Epithelial cell of esophagus (primary cell): ENCODE measurements around the gene ADAP2.

Source experiments
- DNase-seq: peaks from one replicate; pipeline ENCODE4 v3.0.0; 2010; ENCODE audit warnings: low read depth
- H3K4me3 ChIP-seq: 2 replicates; pipeline ENCODE4 v1.5.1; 2011; ENCODE audit warnings: mild to moderate bottlenecking, low read length, control low read depth
- TF ChIP-seq, protein P1 (sequence below): IDR thresholded peaks from 2 replicates; pipeline ENCODE4 v1.5.1; 2011; ENCODE audit warnings: low read depth, mild to moderate bottlenecking, low read length, control low read depth, inconsistent platforms; ENCODE audit not compliant: insufficient read depth; ENCODE audit errors: missing control alignments

The ADAP2 gene, protein sequence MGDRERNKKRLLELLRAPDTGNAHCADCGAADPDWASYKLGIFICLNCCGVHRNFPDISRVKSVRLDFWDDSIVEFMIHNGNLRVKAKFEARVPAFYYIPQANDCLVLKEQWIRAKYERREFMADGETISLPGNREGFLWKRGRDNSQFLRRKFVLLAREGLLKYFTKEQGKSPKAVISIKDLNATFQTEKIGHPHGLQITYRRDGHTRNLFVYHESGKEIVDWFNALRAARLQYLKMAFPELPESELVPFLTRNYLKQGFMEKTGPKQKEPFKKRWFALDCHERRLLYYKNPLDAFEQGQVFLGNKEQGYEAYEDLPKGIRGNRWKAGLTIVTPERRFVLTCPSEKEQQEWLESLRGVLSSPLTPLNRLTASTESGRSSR

GRCh38 chr17:30921544-30922196 is at the start of gene ADAP2:
Gene ADAP2 (plus strand): TSS chr17:30921945. CDS start chr17:30922015, 70 bp downstream.
- TF ChIP-seq, protein P1, sequence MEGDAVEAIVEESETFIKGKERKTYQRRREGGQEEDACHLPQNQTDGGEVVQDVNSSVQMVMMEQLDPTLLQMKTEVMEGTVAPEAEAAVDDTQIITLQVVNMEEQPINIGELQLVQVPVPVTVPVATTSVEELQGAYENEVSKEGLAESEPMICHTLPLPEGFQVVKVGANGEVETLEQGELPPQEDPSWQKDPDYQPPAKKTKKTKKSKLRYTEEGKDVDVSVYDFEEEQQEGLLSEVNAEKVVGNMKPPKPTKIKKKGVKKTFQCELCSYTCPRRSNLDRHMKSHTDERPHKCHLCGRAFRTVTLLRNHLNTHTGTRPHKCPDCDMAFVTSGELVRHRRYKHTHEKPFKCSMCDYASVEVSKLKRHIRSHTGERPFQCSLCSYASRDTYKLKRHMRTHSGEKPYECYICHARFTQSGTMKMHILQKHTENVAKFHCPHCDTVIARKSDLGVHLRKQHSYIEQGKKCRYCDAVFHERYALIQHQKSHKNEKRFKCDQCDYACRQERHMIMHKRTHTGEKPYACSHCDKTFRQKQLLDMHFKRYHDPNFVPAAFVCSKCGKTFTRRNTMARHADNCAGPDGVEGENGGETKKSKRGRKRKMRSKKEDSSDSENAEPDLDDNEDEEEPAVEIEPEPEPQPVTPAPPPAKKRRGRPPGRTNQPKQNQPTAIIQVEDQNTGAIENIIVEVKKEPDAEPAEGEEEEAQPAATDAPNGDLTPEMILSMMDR = no peak
- peak within 1 kb of the TSS; percentile 50 for H3K4me3 ChIP-seq
- peak; percentile 67 for DNase-seq

GRCh38 chr17:30886187-30886586 is 35.6 kb upstream of the ADAP2 start:
- TF ChIP-seq, protein P1 = no peak

GRCh38 chr17:30894236-30894635 is 27.5 kb upstream of the ADAP2 start:
- TF ChIP-seq, protein P1 = no peak

More at GRCh38 chr17:30886187-30886586, 35.6 kb upstream of the ADAP2 start:
- DNase-seq = no peak
- no peak overlapping the region for H3K4me3 ChIP-seq

GRCh38 chr17:30897311-30897710 is 24.4 kb upstream of the ADAP2 start:
- TF ChIP-seq, protein P1 = no peak
- DNase-seq = no peak
- no peak overlapping the region for H3K4me3 ChIP-seq

More at GRCh38 chr17:30894236-30894635, 27.5 kb upstream of the ADAP2 start:
- no peak overlapping the region for H3K4me3 ChIP-seq
- DNase-seq = no peak

DNA sequence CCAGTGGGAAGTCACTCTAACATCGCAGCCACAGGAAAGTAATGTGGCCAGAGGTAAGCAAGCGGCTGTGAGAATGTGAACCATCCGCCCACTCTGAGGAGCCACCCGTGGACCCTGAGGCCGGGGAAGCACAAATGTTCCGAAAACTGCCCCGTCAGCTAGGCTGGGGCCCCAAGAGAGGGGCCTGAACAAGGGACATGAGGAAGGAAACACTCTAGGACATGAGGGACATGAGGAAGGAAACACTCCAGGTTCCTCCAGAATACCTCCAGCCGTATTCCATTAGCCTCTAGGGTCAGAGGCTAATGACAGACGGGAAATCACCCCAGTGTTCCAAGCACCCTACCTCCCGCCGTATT is 16.0 kb upstream of the ADAP2 start:
- no peak for DNase-seq
- H3K4me3 ChIP-seq = peak overlapping the region; percentile 97
- TF ChIP-seq, protein P1 = peak; percentile 2

- TF ChIP-seq, protein P1 = peak; percentile 2
- H3K4me3 ChIP-seq = peak within 1 kb of the TSS; percentile 97
- peak; percentile 93 for DNase-seq
Measured at GRCh38 chr17:30906101-30906911, 15.4 kb upstream of the ADAP2 start, which contains the start of gene TEFM. Gene TEFM (minus strand): TSS chr17:30906238. CDS start chr17:30906198, 40 bp downstream.
